Stimulated activated CD4-positive, alpha-beta T cell treated with anti-CD3 and anti-CD28 coated beads, TNF-alpha, amount 100 ng/mL, for 48 hours (primary cell): ENCODE data around the gene ROPN1L.
"Not testable (repeated sequence)": the region's sequence is repeated elsewhere in the genome, so short reads cannot be mapped to it uniquely, and the experiment has no call there.

Source experiments
- DNase-seq, 3 donors: peaks; one replicate each; pipeline ENCODE4 v3.0.0-alpha.2; 2020; ENCODE audit warnings: low read depth in 3 of 3

Gene ROPN1L

GRCh38 chr5:10441083-10441991, at the start of gene ROPN1L:
TSS of gene ROPN1L (plus strand) at chr5:10441879. CDS start at chr5:10442168, 289 bp downstream.
- DNase-seq, result peak; percentile 53 to 70 (median 58)

- DNase-seq, result not testable (repeated sequence)
Observed at GRCh38 chr5:10392567-10393328, 48.9 kb upstream of the ROPN1L start.

- DNase-seq, result no peak
Observed at GRCh38 chr5:10393491-10393890, 48.2 kb upstream of the ROPN1L start.

- DNase-seq, result no peak
Observed at GRCh38 chr5:10396552-10396951, 45.1 kb upstream of the ROPN1L start.

GRCh38 chr5:10399839-10400238, 41.8 kb upstream of the ROPN1L start:
- DNase-seq, result no peak

- DNase-seq, result no peak
Observed at GRCh38 chr5:10400411-10400810, 41.3 kb upstream of the ROPN1L start.

- no peak for DNase-seq
Observed at GRCh38 chr5:10400831-10401230, 40.8 kb upstream of the ROPN1L start.

- no peak for DNase-seq
Observed at GRCh38 chr5:10401498-10401897, 40.2 kb upstream of the ROPN1L start.

GRCh38 chr5:10403829-10404228, 37.9 kb upstream of the ROPN1L start:
- DNase-seq, result no peak

GRCh38 chr5:10406651-10407050, 35.0 kb upstream of the ROPN1L start:
- DNase-seq, result no peak

GRCh38 chr5:10409504-10409903, 32.2 kb upstream of the ROPN1L start:
- no peak for DNase-seq

GRCh38 chr5:10410662-10411061, 31.0 kb upstream of the ROPN1L start:
- no peak for DNase-seq

- no peak for DNase-seq
Observed at GRCh38 chr5:10411336-10411735, 30.3 kb upstream of the ROPN1L start.

GRCh38 chr5:10416868-10417267, 24.8 kb upstream of the ROPN1L start:
- no peak for DNase-seq

GRCh38 chr5:10418654-10419345, 22.9 kb upstream of the ROPN1L start:
- DNase-seq, result no peak

GRCh38 chr5:10420468-10420867, 21.2 kb upstream of the ROPN1L start:
- no peak for DNase-seq

GRCh38 chr5:10420932-10421331, 20.7 kb upstream of the ROPN1L start:
- no peak for DNase-seq

GRCh38 chr5:10421896-10422691, 19.6 kb upstream of the ROPN1L start:
- DNase-seq, result no peak

GRCh38 chr5:10423022-10423421, 18.7 kb upstream of the ROPN1L start:
- no peak for DNase-seq

- no peak for DNase-seq
Observed at GRCh38 chr5:10424124-10424731, 17.5 kb upstream of the ROPN1L start.

- DNase-seq, result no peak
Observed at GRCh38 chr5:10427201-10427600, 14.5 kb upstream of the ROPN1L start.
